Activated CD8-positive, alpha-beta memory T cell treated with anti-CD3 and anti-CD28 coated beads for 48 hours (primary cell): ENCODE data around the gene HIBADH.
"Not testable (repeated sequence)": the region's sequence is repeated elsewhere in the genome, so short reads cannot be mapped to it uniquely, and the experiment has no call there.

Source experiments
- DNase-seq, 3 experiments: peaks; one replicate each; pipeline ENCODE4 v3.0.0-alpha.2; 2020; ENCODE audit warnings: low read depth in 2 of 3, low spot score in 2 of 3

The HIBADH gene

DNA sequence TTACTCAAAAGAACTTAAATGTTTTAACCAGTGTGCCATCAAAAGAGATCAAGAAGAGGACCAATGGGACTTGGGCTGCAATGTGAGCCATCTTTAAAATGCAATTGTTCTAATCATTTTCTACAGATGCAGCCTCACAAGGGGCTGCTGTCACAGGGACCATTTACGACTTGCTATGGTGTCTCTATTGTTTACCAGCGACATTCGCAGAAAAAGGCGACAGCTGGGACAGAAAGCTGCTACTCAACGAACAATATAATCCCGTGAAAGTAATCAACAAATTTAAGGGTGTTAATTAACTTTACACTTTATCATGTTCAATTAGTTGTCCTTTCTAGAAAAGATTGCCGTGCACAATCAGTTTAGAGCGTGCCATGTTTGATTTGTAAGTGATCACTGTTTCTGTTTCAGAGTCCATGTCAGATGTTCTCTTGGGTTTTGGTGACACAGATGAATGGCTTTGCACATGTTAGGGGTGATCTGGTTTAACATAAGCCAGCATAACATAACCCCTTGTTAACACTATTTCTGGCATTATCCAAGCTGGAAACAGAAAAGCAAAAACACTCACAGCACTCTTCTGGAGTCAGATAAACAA, 110.8 kb downstream of the HIBADH start:
- no peak for DNase-seq

DNA sequence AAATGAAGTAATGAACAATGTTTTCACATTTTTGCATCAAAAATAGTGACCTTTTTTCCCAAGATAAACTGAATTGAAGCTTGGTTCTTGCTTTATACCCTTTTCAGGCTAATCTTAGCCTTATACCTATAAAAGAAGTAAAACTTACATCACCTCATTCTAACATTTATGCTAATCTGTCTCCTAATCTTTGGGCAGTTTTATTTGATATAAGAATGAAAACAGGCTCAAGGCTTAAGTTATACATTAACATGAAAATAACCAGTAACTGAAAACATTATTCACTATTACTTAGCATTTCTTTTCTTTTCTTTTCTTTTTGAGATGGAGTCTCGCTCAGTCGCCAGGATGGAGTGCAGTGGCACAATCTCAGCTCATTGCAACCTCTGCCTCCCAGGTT, 113.1 kb downstream of the HIBADH start:
- no peak for DNase-seq

DNA sequence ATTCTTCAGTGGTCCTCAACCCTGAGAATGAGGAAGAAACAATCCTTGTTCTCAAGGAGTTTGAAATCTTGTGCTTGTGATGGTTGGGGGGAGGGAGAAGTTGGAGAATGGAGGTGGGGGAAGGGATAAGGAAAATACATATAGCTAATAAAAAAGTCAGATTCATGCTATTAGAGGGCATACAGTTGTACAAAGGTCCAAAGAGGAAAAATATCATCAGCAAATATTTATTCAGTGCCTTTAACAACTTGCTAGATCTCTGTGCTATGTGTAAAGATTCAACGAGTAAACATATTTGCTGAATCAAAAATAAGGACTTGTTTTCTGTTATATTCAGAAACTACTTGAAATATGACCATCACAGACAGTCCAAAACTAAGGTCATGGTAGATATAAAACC, 114.4 kb downstream of the HIBADH start:
- DNase-seq: no peak

DNA sequence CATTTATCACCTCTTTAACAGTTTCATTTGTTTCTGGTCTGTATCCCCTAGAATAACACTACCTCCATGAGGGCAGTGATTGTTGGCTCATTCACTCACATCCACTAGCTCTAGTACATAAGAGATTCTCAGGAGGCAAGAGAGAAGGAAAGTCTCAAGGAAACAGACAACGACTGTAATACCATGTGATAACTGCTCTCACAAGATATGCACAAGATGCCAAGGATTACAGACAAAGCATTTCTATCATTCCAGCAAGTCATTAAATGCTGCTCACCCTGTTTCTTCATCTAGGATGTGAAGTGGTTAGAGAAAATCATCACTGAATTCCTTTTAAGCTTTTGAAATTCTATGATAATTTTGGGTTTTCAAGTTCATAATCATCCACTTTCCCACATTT, 115.3 kb downstream of the HIBADH start:
- no peak for DNase-seq

DNA sequence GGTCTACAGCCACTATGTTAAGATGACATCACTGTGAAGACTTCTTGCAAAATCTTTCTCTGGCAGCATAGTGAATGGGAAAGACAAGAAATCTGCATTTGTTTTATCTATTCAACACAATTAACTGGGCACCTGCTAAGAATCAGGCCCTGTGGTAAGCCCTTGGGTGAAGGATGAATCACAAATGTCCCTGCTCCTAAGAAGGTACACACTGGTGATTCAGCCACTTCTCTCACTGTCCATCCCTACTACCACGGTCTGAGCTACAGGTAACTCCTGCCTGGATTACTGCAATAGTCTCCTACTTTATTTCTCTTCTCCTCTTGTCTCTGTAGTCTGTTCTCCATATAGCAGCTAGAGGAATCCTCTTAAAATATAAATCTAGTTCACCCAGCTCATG, 116.1 kb downstream of the HIBADH start:
- DNase-seq: no peak

DNA sequence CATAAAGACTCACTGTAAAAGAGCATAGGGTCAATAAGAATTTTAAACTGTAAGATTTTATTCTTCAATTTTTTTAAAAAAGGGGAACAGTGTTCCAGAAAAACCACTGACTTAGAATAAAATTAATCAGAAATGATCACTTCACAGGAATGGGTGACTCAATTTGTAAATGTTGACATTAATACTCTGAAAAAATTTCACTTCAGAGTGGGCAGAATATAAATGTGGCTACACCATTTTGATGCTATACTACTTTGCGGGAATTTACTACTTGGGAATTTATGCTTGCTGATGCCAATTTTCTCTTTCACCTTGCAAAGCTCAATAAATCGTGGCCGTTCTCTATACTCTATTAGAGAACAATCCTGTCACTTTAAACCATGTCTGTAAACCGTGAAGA, 126.9 kb downstream of the HIBADH start:
- DNase-seq: no peak

DNA sequence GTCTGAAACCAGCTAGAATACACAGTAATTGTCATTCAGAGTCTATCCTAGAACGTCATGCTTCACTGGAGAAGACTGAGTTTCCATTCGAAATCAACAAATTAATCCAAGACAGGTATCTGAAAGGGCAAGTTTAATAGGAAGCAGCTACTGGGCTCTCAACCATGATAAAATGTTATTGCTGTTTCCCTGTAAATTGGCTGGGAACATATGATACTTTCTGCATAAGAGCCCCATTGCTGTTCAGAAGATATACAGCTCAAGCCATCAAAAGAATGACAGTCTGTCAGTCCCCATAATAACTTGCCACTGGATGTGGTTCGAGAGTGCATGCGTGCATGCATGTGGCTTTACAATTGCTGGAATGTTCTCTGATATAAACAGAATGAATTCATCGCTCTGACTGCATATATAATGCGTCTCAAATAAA, 129.0 kb downstream of the HIBADH start:
- DNase-seq: no peak

DNA sequence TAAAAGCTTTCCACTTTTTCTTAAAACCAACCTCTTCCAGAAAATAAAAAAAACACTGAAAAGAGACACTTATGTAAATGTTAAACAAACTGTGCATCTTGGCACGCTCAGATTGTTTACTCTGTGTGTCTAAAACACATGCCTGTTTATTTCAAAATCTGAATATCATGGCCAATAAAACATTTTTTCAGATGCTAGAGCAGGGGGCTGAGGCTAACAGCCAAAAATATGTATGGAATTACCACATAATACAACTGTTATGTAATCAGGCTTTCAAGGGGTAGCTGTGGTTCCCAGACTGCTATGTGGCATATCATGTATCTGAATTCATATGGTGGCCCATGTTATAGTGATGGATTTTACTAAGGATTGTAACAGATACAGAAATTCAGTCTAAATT, 130.4 kb downstream of the HIBADH start:
- no peak for DNase-seq

DNA sequence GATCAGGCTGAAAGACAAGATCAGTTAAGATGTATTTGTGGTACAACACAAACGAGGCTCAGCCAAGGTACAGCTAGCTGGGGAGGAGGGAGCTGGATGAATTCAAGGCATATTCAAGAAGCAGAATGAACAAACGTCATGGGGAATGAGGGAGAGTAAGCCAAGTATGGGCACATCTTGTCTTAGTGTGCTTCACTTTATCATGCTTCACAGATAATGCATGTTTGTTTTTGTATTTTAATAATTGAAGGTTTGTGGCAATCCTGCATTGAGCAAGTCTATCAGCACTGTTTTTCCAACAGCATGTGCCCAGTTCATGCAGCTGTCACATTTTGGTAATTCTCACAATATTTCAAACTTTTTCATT, 135.4 kb downstream of the HIBADH start:
- DNase-seq: no peak

DNA sequence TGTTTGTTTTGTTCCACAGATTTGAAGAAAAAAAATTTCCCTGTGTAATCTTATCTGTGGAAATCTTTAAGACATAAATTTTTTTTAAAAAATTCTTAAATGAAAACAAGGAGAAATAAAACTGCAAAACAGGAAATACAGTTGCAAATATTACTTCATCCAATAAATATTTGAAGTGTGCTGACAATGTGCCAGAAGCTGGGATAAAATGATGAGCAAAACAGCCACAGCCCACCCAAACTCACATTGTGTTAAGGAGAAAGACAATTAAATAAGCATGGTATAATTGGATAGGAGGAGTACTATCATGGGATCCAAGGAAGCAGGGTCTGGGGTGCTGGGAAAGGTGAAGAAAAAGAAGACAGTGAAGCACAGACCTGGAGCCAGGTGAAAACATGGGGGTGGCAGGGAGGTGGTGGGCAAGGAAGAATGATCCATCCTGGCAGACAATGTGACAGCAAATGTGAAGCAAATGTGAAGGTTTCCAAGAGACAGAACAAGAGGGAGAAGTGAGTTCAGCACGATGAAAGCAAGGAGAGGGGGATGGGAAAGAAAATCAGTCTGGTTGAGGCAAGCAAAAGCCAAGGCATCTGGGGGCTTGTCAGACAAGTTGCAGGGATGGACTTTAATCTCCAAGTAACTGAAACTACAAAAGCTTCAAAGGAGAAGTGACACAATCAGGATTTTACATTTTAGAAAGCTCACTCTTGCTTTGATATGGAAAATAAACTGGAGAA, 135.9 kb downstream of the HIBADH start:
- DNase-seq: no peak

DNA sequence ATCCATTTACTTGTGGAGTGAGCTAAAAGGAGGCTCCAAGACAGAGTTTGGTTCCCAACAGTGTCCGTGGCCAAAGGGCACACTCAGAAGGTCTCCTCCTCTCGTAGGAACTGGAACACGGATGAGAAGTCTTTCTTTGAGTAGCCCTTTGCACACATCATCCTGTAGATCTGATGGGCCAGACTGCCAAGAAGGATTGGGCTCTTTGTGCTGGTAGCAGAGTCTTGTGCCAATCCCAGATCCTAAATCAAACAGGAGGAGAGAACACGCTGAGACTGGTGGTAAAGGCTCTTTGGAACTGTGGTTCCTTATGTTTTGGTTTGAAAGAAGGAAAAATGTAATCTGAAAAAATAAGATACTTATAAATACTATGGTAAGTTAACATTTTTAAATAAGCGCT, 136.6 kb downstream of the HIBADH start:
- DNase-seq: no peak

DNA sequence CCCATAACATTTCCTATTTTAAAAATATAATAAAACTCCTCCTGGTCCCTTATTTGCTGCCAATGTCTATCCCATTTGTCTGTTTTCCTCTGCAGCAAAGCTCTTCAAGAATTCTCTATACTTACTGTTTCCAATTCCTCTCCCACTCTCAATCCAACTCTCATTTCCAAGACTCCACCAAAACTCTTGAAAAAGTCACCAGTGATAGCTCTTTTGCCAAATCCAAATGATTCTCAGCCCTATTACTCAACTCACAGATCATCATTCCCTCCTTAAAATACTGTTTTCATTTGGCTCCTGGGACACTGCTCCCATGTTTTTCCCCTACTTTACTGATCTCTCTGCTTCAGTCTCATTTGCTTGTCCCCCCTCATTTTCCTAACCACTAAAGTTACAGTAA, 139.4 kb downstream of the HIBADH start:
- DNase-seq: no peak

DNA sequence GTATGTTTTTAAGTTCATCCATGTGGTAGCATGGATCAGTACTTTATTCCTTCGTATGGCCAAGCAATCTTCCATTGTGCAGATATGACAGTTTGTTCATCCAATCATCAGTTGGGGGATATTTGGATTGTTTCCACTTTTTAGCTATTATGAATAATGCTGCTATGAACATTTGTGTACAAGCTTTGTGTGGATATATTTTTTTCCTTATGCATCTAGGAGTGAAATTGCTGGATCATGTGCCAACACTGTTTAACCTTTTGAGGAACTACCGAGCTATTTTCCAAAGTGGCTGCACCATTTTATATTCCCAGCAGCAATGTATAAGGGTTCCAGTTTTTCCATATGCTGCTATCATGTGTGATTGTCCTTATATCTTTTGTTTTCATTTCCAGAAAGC, 140.1 kb downstream of the HIBADH start:
- DNase-seq: no peak

DNA sequence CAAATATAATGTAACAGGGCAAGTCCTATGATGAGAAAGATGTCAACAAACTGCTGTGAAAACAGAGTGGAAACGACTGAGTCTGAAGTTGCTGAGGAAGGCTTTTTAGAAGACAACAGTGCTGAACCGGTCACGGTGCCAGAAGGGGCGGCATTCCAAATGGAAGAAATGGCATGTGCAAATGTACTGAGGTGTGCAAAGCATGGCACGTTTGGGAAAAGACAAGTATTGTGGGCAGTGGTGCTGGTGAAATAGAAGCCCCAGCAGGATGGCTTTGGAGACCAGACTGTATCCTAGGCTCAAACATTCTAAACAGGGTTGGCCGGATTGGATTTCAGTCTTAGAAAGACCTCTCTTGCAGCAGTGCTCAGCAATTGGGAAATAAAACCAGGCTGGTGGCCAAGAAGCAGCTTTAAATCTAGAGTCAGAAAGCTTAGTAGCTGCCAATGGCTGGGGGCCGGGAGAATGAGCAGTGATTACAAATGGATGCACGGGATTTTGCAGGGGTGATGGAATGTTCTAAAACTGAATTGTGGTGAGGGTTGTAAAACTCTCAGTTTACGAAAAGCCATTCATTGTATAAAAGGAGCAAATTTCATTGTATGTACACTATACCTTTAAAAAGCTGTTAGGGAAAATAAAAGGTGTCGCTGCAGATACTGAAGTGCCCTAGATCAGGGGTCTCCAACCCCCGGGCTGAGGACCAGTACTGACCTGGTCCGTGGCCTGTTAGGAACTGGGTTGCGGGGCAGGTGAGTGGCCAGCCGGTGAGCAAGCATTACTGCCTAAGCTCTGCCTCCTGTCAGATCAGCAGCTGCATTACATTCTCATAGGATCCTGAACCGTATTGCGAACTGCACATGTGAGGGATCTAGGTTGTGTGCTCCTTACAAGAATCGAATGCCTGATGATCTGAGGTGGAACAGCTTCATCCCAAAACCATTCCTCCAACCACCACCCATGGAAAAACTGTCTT, 141.6 kb downstream of the HIBADH start:
- DNase-seq: no peak

DNA sequence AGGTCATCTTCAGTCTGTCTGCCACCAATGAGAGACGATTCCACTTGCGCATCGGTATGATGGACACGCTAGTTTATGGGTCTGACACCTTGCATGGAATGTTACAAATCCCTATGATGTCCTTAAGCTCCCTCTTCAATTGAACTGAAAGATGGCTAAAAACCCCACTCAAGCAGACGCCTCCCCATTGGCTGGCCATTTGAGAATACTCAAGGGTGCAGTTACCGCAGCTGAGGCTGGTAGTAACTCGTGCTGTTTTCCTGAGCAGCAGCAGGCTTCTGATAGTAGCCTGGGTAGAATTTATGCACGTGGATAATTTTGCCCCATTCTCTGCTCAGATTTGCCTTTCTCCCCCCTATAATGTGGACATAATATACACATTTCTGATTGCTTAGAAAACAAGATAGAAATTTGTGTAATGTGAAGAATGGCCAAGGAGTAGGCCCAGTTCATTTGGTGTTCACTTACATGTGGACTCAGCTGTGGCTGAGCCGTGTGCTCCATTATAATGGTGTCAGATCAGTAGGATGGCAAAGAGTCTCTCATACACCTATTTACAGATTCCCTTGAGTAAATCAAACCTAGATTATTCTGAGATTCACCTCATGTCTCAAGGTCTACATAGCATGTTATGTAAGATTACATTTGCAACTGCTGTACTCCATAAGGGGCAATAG, 142.8 kb downstream of the HIBADH start:
- DNase-seq: no peak

DNA sequence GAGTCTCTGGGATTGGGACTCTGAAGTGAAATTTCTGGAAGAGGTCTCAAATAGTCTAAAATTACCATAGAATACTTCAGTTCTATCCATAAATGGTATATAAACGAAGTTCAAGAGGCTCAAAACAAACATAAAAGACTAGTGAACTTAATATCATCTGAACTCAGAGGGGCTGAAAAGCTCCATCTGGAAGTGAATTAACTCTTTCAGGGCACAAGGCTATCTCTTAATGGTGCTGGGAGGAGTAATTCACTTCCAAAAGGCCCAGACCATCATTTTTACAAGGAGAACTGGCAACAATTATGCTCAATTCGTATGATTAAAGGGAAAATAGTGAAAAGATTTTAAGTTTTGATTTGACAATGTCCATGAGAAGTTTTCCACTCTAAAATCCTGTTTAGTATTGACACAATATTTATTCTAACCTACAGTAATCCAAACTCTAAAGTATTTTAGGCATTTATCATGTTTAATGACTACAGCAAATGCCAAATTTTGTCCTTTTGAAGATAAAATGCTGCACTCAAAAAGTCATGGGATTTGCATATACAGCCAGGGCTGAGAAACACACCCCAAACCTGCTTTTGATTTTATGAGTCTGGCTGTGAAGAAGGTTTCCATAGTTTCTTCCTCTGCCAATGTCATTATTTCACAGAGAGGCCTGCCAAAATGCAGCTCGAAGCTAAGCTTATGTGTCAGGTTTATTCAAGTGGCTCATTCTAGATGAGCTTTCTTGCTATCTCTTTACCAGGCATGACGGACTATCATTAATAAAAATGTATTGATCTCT, 143.9 kb downstream of the HIBADH start:
- no peak for DNase-seq

DNA sequence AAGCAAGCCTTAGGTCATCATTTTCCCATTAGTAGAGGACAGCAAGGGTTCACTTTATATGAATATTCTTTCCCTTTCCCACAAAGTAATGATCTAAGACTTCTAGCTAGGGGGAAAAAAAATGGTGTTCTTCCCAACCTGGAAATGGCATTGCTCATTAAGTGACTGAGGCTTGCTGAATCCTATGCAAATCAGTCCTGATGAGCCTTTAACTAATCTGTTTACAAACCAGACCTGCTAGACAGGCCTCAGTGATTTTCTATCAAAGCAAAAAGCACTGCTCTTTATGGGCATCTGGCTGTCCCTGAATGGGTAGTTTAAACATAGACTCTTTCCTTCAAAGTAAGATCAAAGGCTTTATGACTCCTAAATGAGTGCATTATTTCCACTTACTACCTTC, 146.3 kb downstream of the HIBADH start:
- DNase-seq: no peak

DNA sequence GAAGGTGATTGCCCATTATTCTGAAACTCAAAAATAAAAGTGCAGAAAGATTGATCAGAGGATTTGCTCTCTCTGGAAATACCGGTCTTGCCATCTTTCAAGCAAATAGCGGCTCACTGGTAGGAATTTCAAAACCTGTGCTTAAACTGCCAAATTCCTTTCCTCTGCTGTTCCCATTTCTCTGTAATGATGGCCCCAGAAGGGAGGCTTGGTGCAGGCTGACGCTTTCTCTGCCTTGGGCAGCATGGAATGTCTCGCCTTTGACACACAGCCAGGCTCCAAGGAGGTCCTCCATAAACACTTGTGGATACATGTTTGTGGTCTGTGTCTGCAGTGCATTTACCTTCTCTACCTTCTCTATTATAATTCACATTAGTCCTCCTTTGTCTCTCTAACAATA, 146.8 kb downstream of the HIBADH start:
- DNase-seq: no peak

DNA sequence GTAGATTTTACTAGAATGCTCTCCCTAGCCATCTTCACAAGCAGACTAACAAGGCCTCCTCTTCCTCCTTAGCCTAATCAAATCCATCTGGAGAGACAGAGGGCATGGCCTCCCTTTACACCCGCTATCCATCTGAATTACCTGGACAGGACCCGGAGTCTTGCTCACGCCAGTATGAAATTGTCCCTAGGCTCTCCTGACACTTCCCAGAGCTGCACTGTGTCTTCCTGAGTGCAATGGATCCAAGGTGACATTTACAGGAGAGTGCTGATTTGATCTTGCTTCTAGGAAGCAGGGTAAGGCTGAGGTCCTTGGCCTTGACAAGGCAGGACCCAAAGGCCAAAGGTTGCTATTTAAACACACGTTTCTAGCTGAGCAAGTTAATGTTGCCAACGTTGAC, 147.8 kb downstream of the HIBADH start:
- no peak for DNase-seq

DNA sequence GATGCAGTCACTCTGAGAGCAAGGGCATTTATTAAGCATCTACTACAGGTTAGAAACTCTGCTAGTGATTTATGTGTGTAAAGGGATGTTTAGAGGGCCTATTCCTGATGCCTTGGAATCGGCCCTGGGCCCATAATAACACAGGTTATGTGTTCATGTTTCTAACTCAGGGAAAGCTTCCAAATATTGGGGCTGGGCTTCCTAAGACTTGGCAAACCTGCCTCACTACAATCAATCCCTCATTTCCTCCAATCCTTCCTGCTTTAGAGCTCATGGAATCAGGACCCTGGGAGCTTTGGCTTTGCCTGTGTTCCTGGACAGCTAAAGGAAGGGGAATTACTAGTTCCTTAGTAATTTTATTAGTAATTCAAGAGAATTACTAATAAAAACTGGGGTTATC, 148.8 kb downstream of the HIBADH start:
- DNase-seq: no peak

DNA sequence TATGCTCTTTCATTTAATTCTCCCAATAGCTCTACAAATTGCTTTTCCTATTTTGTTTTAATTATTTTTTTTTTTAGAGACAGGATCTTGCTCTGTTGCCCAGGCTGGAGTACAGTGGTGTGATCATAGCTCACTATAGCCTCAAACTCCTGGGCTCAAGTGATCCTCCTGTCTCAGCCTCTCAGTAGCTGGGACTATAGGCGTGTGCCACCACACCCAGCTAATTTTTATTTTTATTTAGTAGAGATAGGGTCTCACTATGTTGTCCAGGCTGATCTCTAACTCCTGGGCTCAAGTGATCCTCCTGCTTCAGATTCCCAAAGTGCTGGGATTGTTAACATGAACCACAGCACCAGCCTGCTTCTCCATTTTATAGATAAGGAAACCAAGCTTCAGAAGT, 151.3 kb downstream of the HIBADH start:
- not testable (repeated sequence) for DNase-seq
